Lower lobe of right lung (tissue), 2 donors: ENCODE data around the gene GRK1. TPM values are rescaled to one million over a fixed set of nuclear protein-coding genes. Genes with fewer than 3 reads are reported as not detected.

ENCODE experiments used
- ATAC-seq, 2 donors: fragments of 200-7000 bp; cut with Tn5 transposase; one replicate each; pipeline ENCODE4 v1.9.1; 2020 to 2022; ENCODE audit warnings: mild to moderate bottlenecking in 2 of 2, moderate library complexity in 2 of 2
- DNase-seq: peaks from one replicate; pipeline ENCODE4 v3.0.0-alpha.2; 2020
- H3K27ac ChIP-seq: fragments of 200-600 bp; one replicate; pipeline ENCODE4 v1.8.0; 2022
- H3K27me3 ChIP-seq: fragments of 200-600 bp; one replicate; pipeline ENCODE4 v1.8.0; 2022; ENCODE audit warnings: low read depth
- H3K36me3 ChIP-seq: fragments of 200-600 bp; one replicate; pipeline ENCODE4 v1.8.0; 2022; ENCODE audit warnings: mild to moderate bottlenecking
- H3K4me1 ChIP-seq: fragments of 200-600 bp; one replicate; pipeline ENCODE4 v1.8.0; 2022
- H3K4me3 ChIP-seq: fragments of 200-600 bp; one replicate; pipeline ENCODE4 v1.8.0; 2022; ENCODE audit warnings: mild to moderate bottlenecking
- H3K9me3 ChIP-seq: fragments of 200-600 bp; one replicate; pipeline ENCODE4 v1.8.0; 2022
- intact Hi-C: fragments of 100-400 bp; cut with DNase I; formaldehyde crosslinking; loops from one replicate; pipeline ENCODE4 v1.11.0; 2022
- total RNA-seq: library from RNA; stranded (reverse); fragmentation: NEBNext Ultra II Directional; extraction: Animal tissue kit (Norgen Biotek cat#: 25700); gene quantifications from one replicate; pipeline ENCODE4 v1.2.1, GENCODE V29; 2021
- TF ChIP-seq, protein P1 (sequence below): fragments of 200-600 bp; IDR thresholded peaks from one replicate; pipeline ENCODE4 v1.8.0; 2022; ENCODE audit warnings: antibody characterized with exemption, mild to moderate bottlenecking
- donor health status: DM: no; HTN: yes; CAD: no; lungs with severe emphysema.

GRK1 gene
- total RNA-seq, 1 donor from 2014 or later, result not detected

DNA sequence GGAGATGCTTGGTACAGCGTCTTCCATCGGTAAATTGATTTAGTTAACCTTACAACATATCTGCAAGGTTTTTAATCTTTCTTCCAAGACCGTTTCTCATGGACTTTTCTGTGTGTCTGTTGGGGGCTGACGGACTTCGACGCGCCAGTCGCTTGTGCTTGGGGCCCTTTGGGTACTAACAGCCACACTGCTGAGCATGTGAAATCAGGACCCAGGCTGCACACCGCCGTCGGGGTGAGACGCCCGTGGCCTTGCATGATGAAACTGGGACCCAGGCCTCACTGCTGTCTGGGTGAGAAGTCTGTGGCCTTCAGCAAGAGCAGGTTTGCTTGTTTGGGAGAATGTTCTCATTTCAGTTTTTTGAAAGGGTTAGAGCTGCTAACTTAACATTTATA is 18.8 kb upstream of the GRK1 start:
- H3K4me1 ChIP-seq, result peaks cover 21% of the 10 kb centered on the region
- ATAC-seq (no peak), DNase-seq (peak; percentile 36)
- no peaks in the 10 kb centered on the region for H3K9me3 ChIP-seq
- H3K36me3 ChIP-seq, result no peaks in the 10 kb centered on the region
- TF ChIP-seq, protein P1, sequence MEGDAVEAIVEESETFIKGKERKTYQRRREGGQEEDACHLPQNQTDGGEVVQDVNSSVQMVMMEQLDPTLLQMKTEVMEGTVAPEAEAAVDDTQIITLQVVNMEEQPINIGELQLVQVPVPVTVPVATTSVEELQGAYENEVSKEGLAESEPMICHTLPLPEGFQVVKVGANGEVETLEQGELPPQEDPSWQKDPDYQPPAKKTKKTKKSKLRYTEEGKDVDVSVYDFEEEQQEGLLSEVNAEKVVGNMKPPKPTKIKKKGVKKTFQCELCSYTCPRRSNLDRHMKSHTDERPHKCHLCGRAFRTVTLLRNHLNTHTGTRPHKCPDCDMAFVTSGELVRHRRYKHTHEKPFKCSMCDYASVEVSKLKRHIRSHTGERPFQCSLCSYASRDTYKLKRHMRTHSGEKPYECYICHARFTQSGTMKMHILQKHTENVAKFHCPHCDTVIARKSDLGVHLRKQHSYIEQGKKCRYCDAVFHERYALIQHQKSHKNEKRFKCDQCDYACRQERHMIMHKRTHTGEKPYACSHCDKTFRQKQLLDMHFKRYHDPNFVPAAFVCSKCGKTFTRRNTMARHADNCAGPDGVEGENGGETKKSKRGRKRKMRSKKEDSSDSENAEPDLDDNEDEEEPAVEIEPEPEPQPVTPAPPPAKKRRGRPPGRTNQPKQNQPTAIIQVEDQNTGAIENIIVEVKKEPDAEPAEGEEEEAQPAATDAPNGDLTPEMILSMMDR, result no peak
- H3K27me3 ChIP-seq, result no peaks in the 10 kb centered on the region
- H3K27ac ChIP-seq, result peak overlapping the region; percentile 84
- intact Hi-C loops, result no loop called here
- H3K4me3 ChIP-seq, result peak overlapping the region; percentile 36

DNA sequence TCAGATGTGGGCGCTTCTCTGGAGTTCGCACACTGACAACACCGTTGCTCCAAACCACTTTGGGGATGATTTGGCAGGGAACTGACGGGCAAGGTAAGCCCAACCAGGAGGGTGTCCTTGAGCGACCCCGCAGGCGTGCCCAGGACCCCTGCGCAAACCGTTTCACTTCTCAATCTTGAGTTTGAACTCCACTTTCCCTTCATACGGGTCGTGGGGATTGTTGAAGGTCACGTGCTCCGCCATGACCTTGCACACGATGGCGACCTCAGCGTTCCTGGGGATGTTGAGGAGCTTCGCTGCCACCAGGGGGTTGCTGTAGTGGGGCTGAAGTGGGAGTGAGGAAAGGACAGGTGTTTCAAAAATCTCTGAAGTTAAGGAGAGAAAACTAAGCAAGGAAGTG is 17.8 kb upstream of the GRK1 start:
- DNase-seq, result peak; percentile 30

GRCh38 chr13:113650275-113650674 is 16.7 kb upstream of the GRK1 start:
- Histone ChIP-seq H3K9me3 (no peaks in the 10 kb centered on the region), H3K36me3 (no peaks in the 10 kb centered on the region), H3K27ac (no peak overlapping the region), H3K4me3 (no peak overlapping the region), H3K4me1 (peaks cover 21% of the 10 kb centered on the region), H3K27me3 (no peaks in the 10 kb centered on the region)
- DNase-seq (peak; percentile 65), ATAC-seq (peak; percentile 52 to 53)
- intact Hi-C loops, result no loop called here
- TF ChIP-seq, protein P1, result no peak

More for the DNA sequence above, 17.8 kb upstream of the GRK1 start:
- H3K4me1 ChIP-seq, result peaks cover 21% of the 10 kb centered on the region
- no peaks in the 10 kb centered on the region for H3K9me3 ChIP-seq
- no peak overlapping the region for H3K27ac ChIP-seq
- H3K27me3 ChIP-seq, result no peaks in the 10 kb centered on the region
- H3K36me3 ChIP-seq, result no peaks in the 10 kb centered on the region
- no peak for ATAC-seq
- TF ChIP-seq, protein P1, result no peak
- H3K4me3 ChIP-seq, result no peak overlapping the region
- intact Hi-C loops, result no loop called here

GRCh38 chr13:113650731-113651148 is 16.3 kb upstream of the GRK1 start:
- Histone ChIP-seq H3K4me1 (peaks cover 18% of the 10 kb centered on the region), H3K4me3 (no peak overlapping the region), H3K9me3 (no peaks in the 10 kb centered on the region), H3K27ac (no peak overlapping the region), H3K36me3 (no peaks in the 10 kb centered on the region), H3K27me3 (no peaks in the 10 kb centered on the region)
- ATAC-seq, result no peak
- intact Hi-C loops, result no loop called here
- DNase-seq, result peak; percentile 44
- TF ChIP-seq, protein P1, result no peak

DNA sequence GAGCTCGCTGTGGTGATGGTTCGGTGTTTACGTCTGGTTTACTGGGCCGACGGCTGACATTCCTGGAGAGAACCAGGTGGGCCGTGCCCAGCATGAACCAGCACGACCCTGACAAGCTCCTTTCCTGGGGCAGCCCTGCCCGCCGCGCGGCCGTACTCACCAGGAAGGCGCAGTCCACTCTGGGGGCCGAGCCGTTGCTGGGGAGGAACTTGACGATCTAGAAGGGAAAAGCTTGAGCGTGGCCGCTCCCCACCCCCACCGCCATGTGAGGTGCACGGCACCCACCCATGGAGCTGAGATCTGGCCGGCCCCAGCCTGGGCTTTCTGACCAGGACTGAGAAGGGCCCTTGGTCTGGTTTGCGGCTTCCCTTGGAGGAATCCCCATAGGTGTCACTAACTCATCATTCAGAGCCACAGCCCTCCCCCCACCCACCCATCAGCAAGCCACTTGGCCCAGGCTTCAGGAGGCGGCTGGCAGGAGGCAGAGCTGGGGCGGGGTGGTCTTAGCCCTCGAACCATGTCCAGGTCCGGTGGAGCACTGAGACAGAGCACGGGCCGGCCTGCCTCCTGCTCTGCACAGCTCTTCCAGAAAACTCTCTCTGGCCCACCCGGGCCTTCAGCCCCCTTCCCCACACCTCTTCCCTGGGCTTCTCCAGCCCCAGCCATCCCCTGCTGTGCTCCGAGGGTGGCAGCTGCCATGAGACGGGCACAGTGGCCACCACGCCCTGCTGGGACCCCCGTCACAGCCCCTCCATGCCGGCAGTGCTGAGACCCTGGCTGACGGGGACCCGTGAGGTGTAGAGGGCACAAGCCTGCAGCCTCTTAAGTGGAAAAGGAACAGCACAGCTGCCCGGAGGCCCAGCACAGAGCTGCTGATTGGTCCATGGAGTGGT is 15.3 kb upstream of the GRK1 start:
- H3K4me3 ChIP-seq, result no peak overlapping the region
- H3K36me3 ChIP-seq, result no peaks in the 10 kb centered on the region
- no peaks in the 10 kb centered on the region for H3K27me3 ChIP-seq
- no peak overlapping the region for H3K27ac ChIP-seq
- intact Hi-C loops, result no loop called here
- no peak for ATAC-seq
- DNase-seq, result peak; percentile 48
- H3K9me3 ChIP-seq, result no peaks in the 10 kb centered on the region
- TF ChIP-seq, protein P1, result no peak
- H3K4me1 ChIP-seq, result peaks cover 13% of the 10 kb centered on the region
